T follicular helper cell (primary cell): ENCODE measurements around the gene USP24.
"Not testable (repeated sequence)": the region's sequence is repeated elsewhere in the genome, so short reads cannot be mapped to it uniquely, and the experiment has no call there.

ENCODE experiments used
- DNase-seq: peaks from one replicate; pipeline ENCODE4 v3.0.0-alpha.2; 2020; ENCODE audit warnings: low read depth

The USP24 gene

DNA sequence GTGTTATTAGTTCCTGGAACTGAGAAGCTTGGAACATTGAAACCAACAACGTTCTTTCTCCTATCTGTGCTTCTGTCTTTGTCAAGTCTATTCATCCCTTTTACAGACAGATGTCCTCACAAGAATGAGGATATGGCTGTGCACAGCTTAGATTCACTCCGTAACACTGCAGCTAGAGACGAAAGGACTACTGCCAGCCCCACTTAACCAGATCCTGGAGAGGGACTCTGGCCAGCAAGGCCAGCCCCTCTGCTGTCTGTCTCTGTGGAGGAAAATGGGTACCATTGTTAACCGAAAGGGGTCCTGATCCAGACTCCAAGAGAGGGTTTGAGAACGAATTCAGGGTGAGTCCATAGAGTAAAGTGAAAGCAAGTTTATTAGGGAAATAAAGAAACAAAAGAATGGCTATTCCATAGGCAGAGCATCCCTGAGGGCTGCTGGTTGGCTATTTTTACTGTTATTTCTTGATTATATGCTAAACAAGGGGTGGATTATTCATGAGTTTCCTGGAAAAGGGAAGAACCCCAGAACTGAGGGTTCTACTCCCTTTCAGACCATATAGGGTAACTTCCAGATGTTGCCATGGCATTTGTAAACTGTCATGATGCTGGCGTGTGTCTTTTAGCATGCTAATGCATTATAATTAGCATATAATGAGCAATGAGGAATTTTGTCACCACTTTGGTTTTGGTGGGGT, 17.4 kb upstream of the USP24 start:
- no peak for DNase-seq

DNA sequence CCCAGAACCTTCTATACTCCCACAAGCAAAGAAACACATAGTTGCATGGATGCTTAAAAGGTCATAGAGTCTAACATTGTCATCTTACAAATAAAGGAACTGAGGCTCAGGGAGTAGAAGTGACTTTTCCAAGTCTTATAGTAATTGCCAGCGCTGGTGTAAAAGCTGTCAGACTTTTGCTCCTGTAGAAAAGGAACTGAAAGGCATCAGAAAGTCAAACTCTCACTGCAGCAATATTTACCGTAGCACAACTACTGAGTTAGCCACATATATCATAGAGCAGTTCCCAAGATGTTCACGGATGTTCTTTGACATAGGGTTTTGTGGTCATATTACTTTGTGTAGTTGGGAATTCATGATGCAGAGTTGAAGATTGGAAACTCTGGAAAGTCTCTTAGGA, 16.6 kb upstream of the USP24 start:
- no peak for DNase-seq

DNA sequence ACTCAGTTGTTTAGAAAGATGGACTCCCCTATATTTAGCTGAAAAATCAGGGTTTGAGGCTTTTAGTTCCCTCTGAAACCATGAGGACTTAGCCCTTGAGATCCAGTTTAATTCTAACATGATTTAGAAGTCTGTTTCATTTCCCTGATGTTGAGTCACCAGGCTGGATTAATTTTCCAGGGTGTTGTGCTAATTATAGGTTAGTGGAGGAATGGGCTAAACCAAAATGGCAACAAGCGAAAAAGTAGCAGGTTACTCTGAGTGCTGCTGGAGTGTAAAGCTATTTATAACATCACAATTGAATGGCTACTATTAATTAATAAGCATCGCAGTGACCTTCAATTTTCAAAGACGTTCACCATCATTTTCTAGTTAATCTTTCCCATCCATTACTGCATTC, 15.5 kb upstream of the USP24 start:
- no peak for DNase-seq

DNA sequence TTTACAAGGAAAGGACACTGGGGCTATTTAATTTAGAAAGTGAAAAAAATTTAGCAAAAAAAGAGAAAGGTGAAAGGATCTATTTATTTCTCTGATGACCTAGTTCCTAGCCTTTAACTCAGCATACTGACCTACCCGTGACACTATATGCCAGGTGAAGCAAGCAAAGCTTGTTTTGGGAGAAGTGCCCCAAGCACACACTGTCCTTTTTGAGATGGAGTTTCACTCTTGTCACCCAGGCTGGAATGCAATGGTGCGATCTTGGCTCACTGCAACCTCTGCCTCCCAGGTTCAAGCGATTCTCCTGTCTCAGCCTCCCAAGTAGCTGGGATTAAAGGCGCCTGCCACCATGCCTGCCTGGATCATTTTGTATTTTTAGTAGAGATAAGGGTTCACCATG, 14.6 kb upstream of the USP24 start:
- not testable (repeated sequence) for DNase-seq

DNA sequence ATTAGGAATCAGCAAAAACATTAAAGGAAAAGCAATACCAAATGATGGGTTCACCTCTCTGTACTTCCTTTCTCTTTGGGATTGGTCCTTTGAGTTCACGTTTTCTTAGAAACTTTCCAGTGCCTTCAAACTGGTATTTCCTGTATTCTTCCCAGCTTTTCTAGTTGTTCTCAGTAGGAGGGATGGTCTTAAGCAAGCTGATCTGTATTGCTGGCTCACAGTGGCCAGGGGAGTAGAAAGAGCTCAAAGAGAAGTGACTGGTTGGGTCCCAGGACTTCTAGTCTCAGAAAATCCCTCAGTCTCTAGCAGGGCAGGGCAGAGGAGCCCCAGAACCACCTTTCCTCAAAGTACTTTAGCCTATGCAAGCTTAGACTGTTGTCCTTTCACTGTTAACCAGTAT, 10.1 kb upstream of the USP24 start:
- no peak for DNase-seq

DNA sequence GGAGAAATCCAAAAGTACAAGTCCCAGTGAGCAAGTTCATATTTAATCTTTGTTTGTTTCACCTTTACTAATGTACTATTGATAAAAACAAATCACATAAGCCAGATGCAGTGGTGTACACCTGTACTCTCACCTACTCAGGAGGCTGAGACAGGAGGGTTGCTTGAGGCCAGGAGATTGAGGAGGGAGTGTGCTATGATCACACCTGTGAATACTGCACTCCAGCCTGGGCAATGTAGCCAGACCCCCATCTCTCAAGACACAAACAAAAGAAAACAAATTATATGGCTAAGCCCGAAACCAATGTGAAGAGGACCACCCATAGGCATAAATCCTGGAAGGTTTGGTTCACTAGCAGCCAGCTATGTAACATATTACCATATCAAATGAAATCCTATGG, 9.6 kb upstream of the USP24 start:
- no peak for DNase-seq

DNA sequence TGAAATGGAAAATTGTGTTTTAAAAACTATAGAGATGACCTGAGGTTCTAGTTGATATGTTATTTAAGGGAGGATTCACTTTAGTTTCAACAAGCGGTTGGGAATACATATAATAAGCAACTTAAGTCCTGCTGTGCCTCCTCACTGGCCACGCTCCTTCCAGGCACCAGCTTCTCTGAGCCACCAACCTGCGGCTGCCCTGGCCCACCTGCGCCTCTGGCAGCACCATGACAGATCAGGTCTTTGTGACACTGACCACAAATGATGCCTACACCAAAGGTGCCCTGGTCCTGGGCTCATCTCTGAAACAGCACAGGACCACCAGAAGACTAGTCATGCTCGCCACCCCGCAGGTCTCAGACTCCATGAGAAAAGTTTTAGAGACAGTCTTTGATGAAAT, 7.0 kb upstream of the USP24 start:
- no peak for DNase-seq

DNA sequence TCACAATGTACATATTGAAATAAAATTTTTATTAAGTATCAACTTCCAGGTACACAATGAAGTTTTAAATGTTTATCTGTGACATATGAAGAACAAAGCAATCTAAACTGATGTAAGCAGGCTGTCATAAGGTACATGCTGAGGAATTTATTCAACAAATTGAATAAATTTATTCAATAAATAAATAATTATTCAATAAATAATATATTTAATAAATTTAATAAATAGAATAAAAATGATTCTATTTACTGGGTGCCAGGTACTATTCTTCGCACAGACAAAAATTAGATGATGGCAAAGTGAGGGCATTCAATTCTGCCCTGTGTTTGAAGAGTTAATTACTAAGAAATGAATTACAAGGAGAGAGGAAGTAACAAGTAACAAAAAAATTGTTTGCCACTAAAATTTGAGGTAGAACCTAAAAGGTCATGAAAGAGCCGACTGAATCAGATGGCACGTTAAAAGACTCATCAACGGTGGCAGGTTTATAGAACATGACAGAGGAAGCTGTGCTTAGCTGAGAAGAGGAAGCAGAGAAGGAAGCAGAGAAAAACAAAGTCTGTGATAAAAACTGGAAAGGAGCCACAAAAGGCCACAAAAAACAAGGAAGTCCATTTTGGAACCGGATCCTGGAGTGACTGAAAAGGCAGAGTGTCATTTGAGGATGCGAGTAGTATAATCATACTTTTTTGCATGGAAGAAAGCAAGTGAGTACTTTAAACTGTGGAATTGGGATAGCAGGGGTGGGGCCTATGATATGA, 2.2 kb upstream of the USP24 start:
- no peak for DNase-seq

DNA sequence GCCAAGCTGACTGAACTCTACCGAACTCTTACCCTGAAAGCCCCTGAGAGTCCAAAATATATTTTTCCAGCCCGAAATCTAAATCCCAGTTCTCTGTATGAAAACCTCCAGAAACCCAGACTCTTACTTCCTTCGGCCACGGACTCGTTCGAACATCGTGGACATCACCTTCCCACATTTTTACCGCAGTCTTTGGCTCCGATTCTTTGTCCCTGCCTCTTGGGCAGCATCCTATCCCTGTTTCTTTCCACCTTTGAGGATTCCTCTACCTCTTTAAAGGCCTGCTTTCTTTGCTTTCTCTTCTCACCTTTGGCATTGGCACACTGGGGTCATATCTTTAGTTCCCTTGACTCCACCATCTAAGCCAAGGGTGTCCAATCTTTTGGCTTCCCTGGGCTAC, 932 bp upstream of the USP24 start:
- no peak for DNase-seq

DNA sequence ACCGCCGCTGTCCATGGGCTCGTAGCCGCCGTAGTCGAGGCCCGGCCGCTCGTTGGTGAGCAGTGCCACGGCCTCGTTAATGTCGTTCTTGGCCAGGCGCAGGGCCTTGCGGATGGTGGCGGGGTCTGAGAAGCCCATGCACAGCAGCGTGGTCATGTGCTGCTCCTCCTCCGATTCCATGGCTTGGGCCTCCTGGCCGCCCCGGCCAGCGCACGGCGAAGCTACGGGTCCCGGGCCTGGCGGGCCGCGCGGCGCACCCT, 300 bp downstream of the USP24 start:
- no peak for DNase-seq

DNA sequence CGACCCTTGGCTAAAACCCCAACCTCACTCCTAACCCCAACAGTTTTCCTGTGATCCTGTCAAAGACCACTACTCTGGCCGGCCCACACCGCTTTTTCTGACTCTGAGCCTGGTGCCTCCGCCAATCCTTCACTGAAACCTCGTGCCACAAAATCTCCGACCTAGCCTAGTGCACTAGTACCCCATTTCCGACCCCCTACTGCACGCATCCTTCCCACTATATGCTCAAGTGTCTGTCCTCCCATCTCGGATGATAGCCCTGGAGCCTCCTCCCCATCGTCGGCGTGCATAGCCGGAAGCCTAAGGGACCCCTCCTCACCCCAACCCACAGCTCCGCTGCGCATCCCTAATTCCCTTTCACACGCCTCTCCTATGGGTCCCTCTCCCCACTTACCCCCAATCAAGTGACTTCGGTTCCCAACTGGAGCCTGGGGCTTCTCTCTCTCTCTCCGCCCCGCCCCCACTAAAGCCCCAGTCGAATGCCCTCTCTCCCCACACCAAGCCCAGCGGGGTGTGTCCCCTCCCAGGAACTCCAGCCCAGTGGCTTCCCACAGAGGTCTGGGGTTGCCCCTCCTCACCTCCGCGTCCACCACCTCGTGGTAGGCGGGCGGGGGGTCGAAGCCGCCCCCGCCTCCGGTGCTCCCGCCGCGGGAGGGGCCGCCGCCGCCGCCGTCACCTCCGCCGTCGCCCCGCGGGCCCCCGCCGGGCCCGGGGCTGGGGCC, 791 bp downstream of the USP24 start:
- peak; percentile 4 for DNase-seq

DNA sequence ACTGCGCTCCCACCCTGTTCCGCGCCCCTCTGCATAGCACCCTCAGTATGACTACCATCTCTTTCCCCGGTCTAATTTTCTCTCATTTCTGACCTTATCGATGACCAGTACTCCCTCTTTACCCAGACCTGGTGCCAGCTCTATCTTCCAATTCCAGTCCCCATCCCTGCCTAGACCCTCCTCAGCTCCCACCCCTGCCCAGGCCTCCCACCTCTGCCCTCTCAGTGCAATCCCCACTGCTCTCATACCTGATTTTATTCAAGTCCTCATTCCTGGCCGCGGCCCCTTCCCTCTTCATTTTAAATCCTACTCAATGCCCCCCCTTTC, 1.3 kb downstream of the USP24 start:
- no peak for DNase-seq

DNA sequence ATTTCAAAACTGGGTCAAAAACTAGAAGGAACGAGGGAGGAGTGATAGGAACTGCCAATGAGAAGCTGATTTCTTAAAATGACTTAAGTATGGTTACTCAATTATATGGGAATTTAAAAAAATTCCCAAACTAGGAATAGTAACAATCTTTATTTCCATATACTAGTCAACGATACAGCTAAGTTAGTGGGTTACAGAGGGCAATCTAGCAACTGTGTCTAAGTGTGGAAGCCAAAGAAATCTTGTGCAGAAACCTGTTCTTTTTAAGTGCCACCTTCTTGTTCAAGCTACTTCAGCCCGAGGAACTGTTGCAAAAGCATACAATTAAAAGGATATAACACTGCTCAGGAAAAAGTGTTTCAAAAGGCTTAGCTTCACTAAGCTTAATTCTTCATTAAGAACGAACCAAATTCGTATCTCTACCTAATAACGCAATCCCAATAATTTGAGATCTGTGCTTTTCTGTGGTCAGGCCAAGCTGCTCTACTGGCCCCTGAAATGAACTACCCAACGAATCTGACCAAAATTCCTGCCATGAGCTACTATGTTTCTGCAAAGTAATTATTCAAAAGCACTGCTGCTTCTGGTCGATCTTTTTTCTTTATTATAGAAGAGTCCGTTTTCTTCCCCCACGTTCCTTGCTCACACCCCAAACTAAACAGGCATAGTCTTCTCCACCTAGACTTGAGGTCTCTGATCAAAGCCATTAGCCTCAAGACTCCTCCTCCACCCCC, 1.8 kb downstream of the USP24 start:
- no peak for DNase-seq

DNA sequence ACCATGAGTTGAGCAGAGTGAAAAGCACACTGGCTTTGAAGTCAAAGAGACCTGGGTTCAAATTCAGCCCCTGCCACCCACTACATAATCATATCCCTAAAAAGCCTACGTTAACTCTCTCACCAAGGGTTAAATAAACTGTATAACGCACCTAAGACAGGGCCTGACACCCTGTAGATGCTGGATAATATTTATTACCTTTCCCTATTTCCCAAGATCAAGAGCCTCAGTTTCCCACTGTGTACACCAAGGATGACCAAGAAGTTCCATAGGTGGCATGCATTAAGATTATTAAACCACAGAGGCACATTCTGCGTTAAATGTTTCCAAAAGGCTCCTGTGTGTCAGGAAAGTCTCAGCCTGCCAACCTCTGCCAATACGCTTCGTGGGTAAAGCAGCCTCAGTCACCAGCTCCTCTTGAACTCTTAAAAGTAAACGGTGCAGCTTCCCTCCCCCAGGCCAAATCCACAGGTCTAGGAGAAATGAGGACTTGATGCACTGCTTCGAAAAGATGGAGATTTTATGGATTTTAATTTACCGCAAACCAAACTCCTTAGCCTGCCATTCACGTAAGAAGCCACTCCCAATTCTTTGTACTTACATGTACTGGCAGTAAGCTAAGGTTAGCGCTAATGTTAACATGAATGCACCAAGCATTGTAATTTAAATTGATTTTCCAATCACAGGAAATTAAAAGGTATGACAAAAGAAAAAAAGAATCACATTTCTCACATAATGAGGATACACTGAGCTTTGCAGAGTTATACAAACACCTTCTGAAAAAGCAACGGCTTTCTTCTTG, 2.6 kb downstream of the USP24 start:
- DNase-seq: no peak

DNA sequence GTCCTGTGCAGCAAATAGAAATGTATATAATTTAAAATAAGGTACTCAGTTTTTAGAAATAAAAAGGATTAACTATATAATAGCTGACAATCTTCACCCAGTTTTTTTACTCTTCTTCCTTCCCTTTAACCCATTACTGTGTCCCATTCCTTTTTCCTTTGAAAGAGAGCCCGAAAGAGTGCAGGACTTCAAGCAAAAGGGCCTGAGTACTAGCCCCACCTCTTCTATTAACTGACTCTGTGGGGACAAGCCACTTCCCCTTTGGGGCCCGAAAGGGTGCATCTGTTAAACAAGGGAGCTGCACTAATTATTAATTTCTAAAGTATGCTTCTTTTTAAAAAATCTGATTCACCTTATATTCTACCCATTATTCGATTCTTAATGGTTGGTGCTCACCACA, 3.3 kb downstream of the USP24 start:
- no peak for DNase-seq

DNA sequence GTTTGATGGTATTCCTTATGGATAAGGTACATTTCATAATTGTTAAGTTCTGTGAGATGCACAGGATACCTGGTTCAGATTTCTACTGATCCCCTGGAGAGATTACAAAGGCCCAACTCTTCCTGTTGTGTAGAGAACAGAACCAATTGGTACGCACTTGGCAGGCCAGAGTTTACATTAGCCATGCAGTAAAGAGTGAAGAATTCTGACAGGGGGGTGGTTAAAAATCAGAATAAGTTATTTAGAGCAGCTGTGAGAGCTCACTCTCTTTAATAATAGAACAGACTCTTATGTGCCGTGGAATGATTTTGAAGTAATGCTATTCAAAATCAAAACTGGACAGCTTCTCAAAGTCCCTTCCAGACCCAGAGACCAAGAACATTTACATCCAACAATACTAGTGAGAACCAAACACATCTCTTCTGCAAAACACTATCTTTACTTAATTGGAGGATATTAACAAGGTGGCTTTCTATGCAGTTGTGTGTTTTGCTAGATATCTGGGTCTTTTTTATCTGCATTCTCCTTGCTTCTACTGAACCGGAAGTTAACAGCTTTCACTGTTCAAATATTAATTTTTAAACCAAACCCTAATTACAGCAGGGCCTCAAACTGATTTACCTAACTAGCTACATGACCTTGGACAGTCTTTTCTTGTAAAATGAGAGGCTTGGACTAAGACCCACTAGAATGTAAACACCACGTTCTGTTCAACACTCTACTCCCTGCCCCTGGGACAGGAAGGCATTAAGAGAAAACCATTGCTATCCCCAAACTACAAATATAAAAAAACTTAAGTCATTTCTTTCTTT, 4.0 kb downstream of the USP24 start:
- no peak for DNase-seq

DNA sequence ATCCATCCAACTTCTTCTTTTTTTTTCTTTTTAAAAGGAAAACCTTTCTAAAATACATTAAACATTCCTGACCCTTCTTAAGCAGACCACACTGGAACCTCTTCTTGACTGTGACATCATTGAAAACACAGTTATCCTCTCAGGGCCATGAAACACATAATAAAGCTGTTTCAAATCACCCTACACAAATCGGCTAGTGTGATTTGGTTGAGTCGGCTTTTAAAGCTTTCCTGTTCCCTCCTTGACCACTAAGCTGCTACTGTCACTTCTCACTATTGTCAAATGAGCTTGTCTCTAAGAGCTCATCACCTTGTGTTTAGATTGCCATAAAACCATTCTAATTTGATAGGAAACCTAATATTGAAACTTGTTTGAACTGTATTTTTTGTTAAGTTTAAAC, 5.9 kb downstream of the USP24 start:
- no peak for DNase-seq

DNA sequence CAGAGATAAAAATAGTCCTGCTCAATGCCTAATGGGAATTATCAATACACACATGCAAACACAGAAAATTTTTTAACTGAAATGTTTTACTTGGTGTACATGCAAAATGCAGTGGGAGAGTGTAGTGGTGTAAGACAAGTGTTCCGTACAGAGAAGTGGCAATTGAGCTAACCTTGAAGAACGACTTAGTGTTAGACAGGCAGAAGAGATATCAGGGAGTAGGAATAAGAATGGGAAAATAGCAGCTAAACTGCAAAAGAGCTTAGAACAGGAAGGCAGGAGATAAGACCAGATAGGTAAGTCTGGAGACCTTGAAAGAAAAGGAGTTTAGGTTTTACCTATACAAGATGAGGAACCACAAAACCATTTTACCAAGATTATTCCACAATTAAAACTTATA, 9.0 kb downstream of the USP24 start:
- DNase-seq: no peak

DNA sequence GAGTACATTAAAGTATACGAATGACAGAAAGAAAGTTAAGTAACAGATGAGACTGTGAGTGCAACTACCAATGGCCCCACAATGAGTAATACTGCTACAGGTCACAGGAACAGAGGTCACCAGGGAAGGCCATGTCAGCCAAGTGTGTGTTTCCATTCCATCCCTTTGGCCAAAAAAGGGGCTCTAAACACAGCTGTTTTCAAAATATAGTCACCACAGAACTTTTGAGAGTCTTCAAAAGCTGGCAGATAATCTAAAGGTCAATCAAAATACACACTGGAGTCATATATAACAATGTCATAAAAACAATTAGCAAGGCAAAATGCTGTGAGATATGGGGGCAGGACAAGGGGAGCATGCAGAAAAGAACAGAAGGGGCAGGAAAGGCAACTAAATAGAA, 10.2 kb downstream of the USP24 start:
- DNase-seq: no peak

DNA sequence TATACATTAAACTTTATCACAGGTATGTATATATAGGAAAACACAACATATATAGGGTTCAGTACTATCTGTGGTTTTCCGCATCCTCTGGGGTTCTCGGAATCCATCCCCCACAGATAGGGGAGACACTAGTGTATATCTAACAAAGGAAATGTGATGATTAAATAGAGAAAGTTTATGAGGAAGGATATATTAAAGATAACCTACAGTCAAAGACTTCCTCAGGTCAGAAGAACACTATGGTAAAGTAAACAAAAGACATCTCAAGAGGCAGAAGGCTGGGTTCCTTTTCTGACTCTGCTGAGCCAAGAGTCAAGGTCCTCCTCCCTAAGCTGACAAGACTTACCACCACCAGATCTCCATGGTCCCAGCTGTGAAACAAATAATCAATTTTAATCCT, 12.1 kb downstream of the USP24 start:
- DNase-seq: no peak

DNA sequence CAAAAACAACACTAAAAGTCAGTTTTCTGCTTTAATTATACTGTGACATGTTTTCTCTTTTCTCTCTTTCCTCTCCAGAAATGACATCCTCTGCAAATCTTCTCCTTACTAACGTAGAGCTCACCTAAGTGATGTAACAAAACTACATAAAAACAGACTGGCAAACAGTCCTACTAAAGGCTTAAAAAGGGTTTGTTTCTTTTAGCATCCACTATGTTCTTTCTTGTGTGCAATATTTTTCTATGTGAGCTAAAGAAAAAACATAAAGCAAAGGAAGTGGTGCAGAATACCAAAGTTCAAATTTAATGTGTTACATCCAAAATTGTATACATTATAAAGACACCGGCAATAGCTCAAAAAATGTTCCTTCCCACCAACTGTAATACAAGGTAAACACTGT, 14.5 kb downstream of the USP24 start:
- DNase-seq: no peak
